Stimulated activated CD8-positive, alpha-beta memory T cell treated with anti-CD3 and anti-CD28 coated beads, Interleukin-12 subunit alpha, Interleukin-12 subunit beta, amount 100 ng/mL, for 24 hours (primary cell): ENCODE results near the gene SCARF2.
"Not testable (repeated sequence)": the region's sequence is repeated elsewhere in the genome, so short reads cannot be mapped to it uniquely, and the experiment has no call there.

Experiments used
- DNase-seq: peaks from one replicate; pipeline ENCODE4 v3.0.0-alpha.2; 2020; ENCODE audit errors: extremely low read depth

The SCARF2 gene

GRCh38 chr22:20437613-20438426, at the start of gene SCARF2:
TSS of gene SCARF2 (minus strand) at chr22:20437825. CDS start at chr22:20437754, 71 bp downstream.
- no peak for DNase-seq

- no peak for DNase-seq
Measured at GRCh38 chr22:20486229-20486628, 48.6 kb upstream of the SCARF2 start.

GRCh38 chr22:20484948-20485683, 47.5 kb upstream of the SCARF2 start:
- DNase-seq = no peak

- DNase-seq = no peak
Measured at GRCh38 chr22:20483771-20484170, 46.1 kb upstream of the SCARF2 start.

GRCh38 chr22:20483143-20483506, 45.5 kb upstream of the SCARF2 start:
- not testable (repeated sequence) for DNase-seq

- DNase-seq = no peak
Measured at GRCh38 chr22:20479612-20480196, 42.1 kb upstream of the SCARF2 start.

GRCh38 chr22:20478059-20478458, 40.4 kb upstream of the SCARF2 start:
- not testable (repeated sequence) for DNase-seq

- DNase-seq = not testable (repeated sequence)
Measured at GRCh38 chr22:20475569-20475968, 37.9 kb upstream of the SCARF2 start.

GRCh38 chr22:20475115-20475436, 37.5 kb upstream of the SCARF2 start:
- no peak for DNase-seq

- DNase-seq = no peak
Measured at GRCh38 chr22:20472629-20473442, 35.2 kb upstream of the SCARF2 start.

GRCh38 chr22:20471126-20471833, 33.7 kb upstream of the SCARF2 start:
- no peak for DNase-seq

- not testable (repeated sequence) for DNase-seq
Measured at GRCh38 chr22:20470525-20470924, 32.9 kb upstream of the SCARF2 start.

- DNase-seq = no peak
Measured at GRCh38 chr22:20469110-20469868, 31.7 kb upstream of the SCARF2 start.

GRCh38 chr22:20466659-20467379, 29.2 kb upstream of the SCARF2 start:
- no peak for DNase-seq

GRCh38 chr22:20465759-20466077, 28.1 kb upstream of the SCARF2 start:
- DNase-seq = no peak

GRCh38 chr22:20464912-20465758, 27.5 kb upstream of the SCARF2 start:
- no peak for DNase-seq

GRCh38 chr22:20464096-20464614, 26.5 kb upstream of the SCARF2 start:
- DNase-seq = no peak

- no peak for DNase-seq
Measured at GRCh38 chr22:20463324-20464095, 25.9 kb upstream of the SCARF2 start.
